ENCODE measurements around the gene FOXA2.

FOXA2 gene

DNA sequence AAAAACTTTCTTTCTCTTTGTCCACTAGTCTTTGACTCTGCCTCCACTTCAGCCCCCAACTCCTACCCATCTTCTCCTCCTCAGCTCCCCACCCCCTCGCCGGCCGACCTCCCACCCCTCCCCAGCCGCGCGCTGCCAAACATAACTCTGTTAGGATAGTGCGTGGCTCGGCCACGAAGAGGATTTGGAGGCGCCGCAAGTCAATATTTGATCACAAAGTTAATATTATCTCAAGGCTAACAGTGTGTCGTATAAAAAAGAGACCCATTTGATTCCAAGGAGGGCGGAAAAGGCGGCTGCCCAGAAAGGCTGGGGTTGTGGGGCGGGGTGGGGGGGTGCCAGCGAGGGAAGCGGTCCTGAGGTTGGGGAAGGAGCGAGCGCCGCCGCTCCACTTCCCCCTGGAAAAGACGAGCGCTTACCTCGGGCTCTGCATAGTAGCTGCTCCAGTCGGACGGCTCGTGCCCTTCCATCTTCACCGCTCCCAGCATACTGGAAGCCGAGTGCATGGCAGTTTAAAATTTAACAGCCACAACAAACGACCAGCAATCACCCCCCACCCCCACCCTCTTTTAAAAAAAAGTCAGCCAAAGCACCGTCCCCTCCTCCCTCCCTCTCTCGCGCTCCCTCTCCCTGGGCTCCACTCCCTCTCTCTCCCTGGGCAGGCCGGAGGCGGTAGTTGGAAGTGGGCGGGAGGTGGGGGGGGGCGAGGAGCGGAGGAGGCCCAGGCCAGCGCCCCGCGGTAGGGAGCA lies 425 bp downstream of the FOXA2 start:
- no peak for DNase-seq (ENCODE audit: low read depth)

DNA sequence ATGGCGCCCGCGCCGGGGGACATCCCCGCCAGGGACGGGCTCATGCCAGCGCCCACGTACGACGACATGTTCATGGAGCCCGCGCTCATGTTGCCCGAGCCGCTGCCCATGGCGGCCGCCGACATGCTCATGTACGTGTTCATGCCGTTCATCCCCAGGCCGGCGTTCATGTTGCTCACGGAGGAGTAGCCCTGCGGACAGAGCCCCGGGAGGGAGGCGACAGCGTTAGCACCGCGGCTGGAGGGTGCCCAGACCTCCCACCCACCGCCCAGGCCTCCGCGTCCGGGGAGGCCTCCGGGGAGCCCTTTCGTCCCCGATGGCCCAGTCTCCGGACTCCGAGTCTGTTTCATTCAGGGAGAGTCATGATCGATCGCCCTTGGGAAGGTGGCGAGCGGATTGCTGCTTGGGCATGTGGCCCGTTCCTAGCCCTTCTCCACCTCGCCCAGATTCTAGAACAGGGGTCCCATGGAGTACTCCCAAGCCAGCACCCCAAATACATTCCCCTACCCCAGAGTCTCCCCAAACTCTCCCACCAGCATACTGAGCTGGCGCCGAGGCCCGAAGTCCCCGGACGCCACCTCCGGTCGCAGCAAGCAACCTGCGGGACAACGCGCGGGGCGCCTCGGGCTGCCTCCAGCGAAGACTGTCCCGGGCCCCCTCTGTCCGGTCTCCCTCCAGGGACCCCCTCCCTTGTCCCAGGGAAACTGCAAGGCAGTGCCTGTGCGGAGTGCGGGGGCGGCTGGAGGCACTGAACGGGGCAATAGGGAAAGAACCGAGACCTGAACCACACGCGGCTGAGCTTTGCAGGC lies 1.2 kb downstream of the FOXA2 start:
- DNase-seq (ENCODE audit: low read depth), result no peak

DNA sequence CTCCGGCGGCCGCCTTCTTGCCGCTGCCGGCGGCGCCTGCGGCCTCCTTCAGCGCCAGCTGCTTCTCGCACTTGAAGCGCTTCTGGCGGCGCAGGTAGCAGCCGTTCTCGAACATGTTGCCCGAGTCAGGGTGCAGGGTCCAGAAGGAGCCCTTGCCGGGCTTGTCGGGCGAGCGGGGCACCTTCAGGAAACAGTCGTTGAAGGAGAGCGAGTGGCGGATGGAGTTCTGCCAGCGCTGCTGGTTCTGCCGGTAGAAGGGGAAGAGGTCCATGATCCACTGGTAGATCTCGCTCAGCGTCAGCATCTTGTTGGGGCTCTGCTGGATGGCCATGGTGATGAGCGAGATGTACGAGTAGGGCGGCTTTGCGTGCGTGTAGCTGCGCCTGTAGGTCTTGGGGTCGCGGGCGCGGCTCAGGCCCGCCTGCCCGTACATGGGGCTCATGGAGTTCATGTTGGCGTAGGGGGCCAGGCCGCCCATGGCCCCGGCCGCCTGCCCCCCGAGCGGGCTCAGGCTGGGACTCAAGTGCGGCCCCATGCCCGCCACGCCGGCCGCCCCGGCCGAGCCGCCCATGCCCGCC lies 1.9 kb downstream of the FOXA2 start:
- DNase-seq (ENCODE audit: low read depth), result no peak

DNA sequence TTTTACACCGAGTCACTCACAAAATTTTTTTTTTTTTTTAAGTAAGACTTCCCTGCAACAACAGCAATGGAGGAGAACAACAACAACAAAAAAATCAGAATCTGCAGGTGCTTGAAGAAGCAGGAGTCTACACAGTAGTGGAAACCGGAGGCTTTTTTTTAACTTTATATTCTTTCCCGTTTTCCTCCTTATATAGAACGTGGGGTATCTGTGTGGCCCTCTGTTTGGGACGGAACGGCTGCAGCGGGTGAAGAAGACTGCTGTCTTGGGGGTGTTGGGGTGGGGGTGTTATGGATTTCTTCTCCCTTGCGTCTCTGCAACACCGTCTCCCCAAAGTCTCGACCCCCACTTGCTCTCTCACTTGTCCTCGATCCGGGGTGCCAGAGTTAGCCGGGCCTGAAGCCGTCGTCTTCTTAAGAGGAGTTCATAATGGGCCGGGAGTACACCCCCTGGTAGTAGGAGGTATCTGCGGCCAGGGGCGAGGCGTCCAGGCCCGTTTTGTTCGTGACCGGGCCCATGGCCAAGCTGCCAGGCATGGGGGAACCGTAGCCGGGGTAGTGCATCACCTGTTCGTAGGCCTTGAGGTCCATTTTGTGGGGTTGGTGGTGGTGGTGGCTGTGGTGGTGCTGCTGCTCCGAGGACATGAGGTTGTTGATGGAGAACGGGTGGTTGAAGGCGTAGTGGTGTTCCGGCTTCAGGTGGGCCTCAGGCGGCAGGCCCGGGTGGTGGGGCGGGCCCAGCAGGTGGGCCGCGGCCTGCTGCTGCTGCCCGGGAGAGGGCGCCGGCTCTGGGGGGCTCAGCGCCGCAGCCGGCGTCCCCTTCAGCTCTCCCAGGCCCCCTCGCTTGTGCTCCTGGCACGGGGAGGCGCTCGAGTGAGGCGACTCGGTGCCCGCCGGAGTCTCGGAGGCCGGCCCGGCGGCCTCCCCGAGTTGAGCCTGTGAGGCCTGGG lies 2.7 kb downstream of the FOXA2 start:
- DNase-seq (ENCODE audit: low read depth), result no peak

DNA sequence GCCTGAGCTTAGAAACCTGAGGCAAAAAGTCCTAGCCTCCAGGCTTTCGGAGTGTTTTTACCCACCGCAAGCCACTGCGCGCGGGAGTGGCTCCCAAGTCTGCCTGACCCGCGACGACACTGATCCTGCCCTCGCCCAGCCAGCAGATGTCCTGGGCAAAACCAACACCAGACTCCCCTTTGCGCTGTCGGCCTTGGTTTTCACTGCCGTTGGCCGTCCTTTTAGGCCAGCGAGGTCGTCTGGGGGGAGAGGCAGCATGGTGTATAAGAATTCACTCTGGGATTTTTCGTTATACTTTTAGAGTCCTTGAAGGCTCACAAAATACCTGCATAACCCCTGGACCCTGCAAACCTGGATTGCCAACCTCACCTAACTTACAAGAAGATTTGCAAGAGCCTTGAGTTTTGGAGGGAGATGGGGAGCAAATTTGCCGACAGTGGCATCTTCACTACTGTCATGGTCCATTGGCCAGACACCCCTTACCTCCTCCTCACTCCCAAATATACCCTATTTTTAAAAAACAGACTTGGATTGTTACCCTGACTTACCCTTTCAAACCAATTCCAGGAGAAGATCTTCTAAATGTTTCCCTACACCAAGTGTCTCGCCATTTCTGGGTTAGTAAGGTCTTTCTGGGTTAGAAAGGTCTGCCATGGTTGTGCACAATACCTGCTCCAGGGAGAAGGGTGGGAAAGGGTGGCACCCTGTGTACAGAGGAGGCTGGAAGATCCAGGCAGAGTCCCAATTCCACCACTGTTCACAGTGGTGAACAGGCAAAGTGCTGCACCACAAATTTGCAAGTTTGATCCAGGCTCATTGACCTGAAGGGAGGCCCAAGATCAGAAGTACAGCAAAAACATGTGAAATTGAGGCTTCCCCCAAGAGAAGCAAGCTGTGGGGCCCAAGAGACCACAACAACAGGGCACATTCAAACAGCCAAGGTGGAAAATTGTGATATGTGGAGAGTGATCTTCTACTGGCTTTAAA lies 4.4 kb downstream of the FOXA2 start:
- DNase-seq (ENCODE audit: low read depth), result no peak

DNA sequence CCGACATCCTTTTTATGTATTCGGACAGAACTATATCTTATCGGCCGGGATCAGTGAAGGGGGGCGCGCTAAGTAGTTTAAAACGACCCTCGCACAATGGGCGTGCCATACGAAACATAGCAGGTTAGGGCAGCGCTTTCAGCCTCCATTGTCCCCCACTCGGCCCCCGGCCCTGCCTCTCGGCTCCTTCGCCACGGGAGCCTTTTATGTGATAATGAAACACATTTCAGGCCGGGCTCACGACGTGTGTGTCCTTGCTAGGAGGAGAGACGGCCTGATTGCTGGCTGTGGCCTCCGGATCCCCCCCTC lies 5.3 kb downstream of the FOXA2 start:
- no peak for DNase-seq (ENCODE audit: low read depth)

DNA sequence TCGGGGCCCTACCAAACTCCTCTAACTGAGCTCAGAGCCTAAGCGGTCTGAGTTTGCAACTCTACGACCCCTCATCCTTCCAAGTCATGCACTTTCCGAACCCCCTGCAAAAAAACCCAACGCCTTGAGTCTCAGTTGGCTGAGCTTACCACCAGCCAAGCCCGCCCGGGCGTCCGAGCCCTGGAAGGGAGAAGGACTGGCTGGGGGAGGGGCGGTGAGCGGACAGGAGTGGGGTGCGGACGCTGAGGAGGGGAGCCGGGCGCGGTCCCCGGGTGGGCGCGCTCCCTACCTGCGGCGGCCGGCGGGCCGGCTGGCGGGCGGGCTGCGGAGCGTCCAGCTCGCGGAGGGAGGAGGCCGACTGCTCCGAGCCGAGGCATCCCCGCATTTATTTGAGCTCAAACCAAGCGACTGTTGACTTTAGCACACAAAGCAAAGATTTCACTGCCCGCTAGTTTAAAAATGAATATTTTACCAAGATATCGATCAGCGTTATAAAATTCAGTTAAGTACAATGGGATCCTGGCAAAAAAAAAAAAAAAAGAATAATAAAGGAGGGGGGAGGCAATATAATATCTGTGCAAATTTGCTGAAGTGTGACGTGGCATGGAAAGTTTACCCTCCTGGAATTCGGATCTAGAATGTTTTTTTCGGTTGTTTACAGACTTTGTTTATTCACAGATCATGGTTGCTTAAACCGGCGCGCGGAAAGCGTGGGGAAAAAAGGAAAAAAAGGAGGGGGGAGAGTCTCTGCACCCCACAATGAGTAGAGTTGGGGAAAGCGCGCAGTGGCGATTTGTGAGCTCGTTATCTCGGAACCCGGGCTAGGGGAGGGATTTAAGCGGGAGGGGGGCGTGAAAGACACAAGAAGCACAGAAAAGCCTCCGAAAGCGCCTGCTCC lies 5.9 kb downstream of the FOXA2 start:
- no peak for DNase-seq (ENCODE audit: low read depth)

DNA sequence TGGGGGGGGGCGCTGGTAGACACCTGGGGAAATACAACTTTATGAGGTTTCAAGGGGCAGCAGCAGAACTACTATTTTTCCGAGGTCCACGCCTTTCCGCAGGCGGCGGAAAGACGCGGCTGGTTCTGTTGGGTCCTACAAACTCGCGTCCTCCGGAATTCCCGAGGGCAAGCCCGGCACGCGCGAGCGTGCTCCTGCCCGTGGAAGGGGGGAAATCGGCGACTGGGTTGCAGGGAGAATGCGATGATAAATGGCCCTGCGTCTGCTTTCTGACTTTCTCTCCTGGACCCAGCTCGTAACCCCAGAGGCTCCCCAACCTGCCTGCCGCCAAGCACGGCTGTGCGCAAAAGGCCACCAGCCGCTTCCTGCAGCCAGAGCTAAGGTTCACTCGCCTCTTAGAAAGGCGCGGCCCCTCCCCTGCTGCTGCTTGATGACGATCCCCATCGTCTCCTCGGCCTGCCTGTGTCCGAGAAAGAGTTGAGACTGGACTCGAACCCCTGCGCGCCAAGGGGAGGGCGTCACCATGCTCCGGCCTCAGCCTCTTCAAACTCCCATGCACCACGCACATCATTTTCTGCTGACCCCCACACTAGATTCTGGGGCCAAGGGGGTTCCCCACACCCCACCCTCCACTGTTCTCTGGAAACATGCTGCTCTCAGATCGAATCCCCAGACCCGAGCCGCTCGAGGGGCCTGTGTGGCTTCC lies 6.7 kb downstream of the FOXA2 start:
- no peak for DNase-seq (ENCODE audit: low read depth)

DNA sequence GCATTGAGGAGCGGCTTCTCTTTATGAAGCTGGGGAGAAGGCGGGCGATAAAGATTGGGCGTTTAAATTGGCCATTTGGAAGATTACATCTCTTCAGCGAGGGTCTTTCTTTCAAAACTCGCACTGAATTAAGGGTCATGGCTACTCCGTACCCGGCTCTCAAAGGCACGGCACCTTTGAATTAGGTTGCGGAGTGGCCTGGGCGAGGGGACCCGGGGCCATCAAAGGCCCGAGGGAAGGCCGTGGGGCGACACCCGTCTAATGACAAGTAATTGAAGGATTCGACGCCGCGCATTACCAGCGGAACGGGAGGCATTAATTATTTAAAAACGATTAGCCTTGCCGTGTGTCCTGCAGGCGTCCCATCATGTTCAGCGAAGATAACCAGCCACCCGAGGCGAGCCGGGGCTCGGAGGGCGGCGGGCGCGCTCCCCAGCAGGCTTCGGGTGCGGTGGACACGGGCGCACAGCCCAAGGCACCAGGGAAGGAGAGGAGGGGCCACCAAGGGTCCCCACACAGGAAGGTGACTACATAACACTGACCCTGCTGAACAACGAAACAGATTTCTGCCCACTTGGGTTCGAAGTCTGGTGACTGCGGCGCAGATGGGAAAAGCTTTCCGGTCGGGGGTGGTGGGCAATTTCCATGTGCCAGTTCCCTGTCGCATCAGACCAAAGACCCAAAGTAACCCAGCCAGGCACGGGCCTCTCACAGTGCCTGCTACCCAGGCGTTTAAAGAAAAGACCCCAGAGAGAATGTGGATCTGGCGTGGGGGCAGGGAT lies 7.4 kb downstream of the FOXA2 start:
- DNase-seq (ENCODE audit: low read depth), result no peak

DNA sequence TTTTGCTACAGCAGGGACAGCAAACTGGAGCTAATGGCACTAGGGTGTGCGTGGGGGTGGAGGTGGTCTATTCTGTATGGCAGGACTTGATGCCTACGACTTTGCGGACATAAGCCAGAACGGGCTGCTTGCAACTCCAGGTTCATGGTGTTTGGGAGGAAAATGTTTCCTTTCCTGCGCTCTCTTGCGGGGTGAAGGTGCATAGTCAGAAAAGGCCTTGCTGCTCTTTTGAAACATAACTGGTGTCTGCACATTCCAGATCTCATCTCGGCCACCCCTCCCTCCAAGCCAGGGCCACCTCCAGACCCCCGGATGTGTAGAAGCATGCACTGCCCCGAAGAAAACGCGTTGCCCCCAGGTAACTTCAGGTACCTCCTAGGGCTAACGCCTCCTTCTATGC lies 8.1 kb downstream of the FOXA2 start:
- no peak for DNase-seq (ENCODE audit: low read depth)

DNA sequence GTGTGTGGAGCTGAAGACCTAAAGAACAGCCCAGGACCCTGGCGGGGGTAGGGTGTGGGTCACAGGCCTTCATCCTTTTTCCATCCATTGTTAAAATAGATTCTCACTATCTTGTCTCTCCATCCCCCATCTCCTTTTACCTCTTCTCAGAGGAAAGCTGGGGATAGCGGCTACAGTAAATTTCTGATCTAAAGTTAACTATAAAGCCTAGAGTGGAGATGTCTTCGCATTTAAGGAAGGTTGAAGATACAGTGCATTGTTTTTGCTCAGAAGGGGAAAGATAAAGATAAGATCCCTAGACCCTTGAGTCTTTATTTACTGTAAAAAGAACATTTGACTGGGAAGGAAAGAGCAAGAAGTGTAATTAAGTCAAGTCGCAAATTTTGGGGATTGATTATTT lies 8.6 kb downstream of the FOXA2 start:
- DNase-seq (ENCODE audit: low read depth), result no peak

DNA sequence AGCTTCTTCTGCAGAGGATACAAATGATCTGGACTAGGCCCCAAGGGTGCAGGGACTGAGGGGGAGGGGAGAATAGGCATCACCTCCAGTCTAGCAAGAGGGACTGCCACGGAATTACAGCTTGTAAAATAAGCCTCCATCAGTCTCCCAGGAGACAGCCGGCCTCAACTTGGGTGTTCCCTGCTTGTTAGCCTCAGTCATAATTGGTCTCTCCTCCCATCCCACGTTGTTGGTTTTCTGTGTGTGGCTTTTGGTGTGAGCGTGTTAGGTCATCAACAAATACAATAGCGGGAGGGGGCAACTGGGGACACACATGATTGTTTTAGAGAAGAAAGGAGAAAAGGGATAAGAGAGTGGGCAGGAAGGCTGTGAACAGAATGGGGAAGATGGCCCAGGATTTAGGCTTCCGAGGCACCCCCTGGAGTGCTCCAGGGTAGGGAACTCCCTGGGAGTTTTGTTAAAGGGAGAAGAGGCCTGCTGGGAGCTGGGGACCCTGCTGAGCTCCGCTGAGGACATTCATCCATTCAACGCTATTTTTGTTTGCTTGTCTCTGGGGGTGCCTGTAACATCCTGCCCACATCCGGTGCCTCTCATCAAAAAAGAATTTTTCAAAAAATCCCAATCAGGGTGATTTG lies 9.2 kb downstream of the FOXA2 start:
- DNase-seq (ENCODE audit: low read depth), result no peak

DNA sequence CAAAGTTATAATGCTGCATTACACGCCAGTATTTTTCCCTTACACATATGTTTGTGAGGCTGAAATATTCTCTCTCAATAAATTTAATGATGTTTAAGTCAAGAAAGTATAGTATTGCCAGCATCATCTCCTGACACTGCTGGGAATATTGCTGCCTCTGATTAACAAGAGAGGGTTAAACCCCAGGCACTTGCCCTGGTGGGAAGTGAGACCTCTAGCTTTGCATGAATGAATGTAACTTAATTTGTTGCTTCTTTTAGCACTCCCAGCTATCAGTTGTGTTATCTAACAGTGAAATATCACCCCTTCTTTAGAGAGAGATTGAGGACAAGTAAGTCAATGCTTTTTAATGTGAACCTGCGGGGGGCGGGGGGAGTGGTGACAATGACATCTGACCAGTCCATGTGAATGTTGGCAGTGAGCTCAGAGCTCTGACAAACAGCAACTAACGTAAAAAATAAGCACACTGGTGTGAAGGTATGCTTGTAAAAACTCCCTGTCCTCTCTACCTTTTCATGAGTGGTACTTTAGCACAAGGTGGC lies 9.8 kb downstream of the FOXA2 start:
- no peak for DNase-seq (ENCODE audit: low read depth)

DNA sequence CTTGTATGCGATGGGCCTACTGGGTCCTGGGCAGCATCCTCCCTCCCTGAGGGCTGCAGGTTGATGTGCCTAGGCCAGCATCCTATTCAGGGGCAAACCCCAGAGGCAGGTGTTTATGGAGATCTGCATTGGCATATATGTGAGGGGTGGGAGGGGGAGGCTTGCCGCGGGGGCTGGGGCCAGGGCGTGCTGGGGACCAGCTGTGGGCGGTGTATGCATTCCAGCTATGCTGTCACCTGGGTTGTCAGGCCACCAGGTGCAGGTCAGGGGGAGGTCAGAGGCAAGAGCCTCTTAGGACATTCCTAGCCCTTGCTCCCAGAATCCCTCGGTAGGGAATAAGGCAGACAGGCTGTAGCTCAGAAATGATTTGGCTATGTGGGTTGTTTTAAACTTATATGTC lies 11.9 kb downstream of the FOXA2 start:
- DNase-seq (ENCODE audit: low read depth), result no peak

DNA sequence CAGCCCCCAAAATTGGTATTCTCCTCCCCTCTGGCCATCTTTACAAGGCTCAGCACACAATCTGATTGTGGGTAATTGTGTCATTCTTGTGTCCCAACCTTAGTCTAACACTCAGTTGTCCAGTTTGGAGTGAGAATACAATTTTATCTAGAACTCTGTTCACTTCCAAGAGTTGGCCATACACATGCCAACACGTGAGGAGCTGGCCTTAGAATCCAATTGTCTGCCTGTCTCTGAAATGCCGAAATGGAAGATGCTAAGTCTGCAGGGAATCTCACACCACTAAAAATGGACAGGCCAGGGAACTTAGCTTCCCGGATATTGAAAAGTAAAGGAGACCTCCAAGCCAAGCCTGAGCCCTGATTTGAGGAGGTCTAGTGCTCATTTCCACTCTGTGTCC lies 12.3 kb downstream of the FOXA2 start:
- DNase-seq (ENCODE audit: low read depth), result no peak

DNA sequence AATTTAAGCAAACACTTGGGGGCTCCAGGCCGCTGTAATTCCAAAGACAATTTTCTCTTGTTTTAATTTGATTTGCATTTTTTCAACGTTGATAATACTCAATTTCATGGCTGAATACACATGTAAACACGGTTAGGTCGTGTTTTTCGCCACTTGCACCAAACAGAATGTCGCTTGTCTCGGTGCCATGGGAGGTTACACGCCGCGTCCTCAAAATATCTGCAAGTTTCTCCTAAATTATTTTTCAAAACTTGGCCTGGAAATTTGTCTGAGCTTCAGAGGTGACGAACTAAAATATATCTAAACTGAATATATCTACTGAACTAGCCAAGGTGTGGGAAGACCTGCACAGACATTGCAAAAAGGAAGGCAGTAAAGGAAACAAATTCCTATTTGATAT lies 15.0 kb downstream of the FOXA2 start:
- no peak for DNase-seq (ENCODE audit: low read depth)

DNA sequence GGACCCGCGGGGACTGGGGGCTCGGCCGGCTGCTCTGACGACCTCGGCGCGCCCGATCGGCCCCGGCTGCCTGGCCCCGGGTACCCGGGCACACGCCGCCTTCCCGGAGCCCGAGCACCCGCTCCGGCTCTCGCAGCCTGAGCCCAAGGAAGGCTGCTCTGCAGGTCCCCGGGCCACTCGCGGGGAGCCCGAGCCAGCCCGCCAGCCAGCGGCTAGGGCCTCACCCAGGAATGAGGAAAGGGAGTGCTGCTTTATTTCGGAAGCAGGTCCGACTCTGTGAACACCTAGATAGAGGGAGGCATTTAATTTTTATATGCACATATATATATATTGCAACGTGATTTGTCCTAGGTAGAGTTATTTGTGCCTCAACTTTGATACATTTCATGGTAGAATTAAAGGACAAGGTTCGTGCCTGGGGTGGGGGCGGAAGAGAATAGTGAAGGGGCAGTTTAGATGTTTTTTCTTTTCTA lies 15.5 kb downstream of the FOXA2 start:
- DNase-seq (ENCODE audit: low read depth), result no peak
